B cell (primary cell): Measurements from ENCODE around the gene TSSK2. TPM values are rescaled to one million over a fixed set of nuclear protein-coding genes. Genes with fewer than 3 reads are reported as not detected.

ENCODE experiments used
- ATAC-seq: fragments of 200-7000 bp; cut with Tn5 transposase; one replicate; pipeline ENCODE4 v1.10.0; 2021; ENCODE audit warnings: low read depth, mild to moderate bottlenecking, moderate number of reproducible peaks, moderate library complexity
- CTCF ChIA-PET: fragments of 350-600 bp; sonication (Branson Sonifier 250); formaldehyde crosslinking; loops from one replicate; lab custom pipeline; 2021; ENCODE audit warnings: antibody characterized with exemption, inconsistent platforms; lab: Charles Lee
- POLR2A ChIA-PET: fragments of 350-600 bp; sonication (Branson Sonifier 250); formaldehyde crosslinking; loops from one replicate; lab custom pipeline; 2021; ENCODE audit warnings: antibody characterized with exemption; lab: Charles Lee
- DNase-seq: peaks from one replicate; pipeline ENCODE4 v3.0.0; 2013
- H2AFZ ChIP-seq: 2 replicates; pipeline ENCODE4 v1.6.1; 2012; ENCODE audit warnings: mild to moderate bottlenecking, low read depth, low read length; ENCODE audit not compliant: insufficient read depth, poor library complexity, severe bottlenecking
- H3K27ac ChIP-seq, 2 donors: 1 replicate in 1 of 2; 2 replicates in 1 of 2; pipeline ENCODE4 v1.5.1; 2012 to 2013; ENCODE audit warnings: low read length in 2 of 2, mild to moderate bottlenecking in 2 of 2, moderate library complexity in 1 of 2
- H3K27me3 ChIP-seq, 4 experiments: fragments of 200-600 bp in 1 of 4; sonication (generic) in 1 of 4; replicated peaks in 1 of 4; 1 replicate in 2 of 4; 2 replicates in 2 of 4; pipeline versions ENCODE4 v1.6.1 to v1.7.0; 2013 to 2016; ENCODE audit warnings: low read length in 3 of 4, mild to moderate bottlenecking in 2 of 4, mixed read lengths in 1 of 4, moderate library complexity in 1 of 4; ENCODE audit not compliant: insufficient read depth in 4 of 4, control insufficient read depth in 3 of 4; ENCODE audit errors: control extremely low read depth in 1 of 4
- H3K36me3 ChIP-seq, 2 experiments: replicated peaks in 1 of 2; 1 replicate in 1 of 2; 2 replicates in 1 of 2; pipeline versions ENCODE4 v1.6.1 to v1.7.1; 2013; ENCODE audit warnings: low read length in 1 of 2; ENCODE audit not compliant: insufficient read depth in 2 of 2, control insufficient read depth in 1 of 2; ENCODE audit errors: control extremely low read depth in 1 of 2, extremely low read depth in 1 of 2
- H3K4me1 ChIP-seq, 2 donors: fragments of 200-600 bp in 1 of 2; sonication (generic) in 1 of 2; 1 replicate in 1 of 2; 2 replicates in 1 of 2; pipeline versions ENCODE4 v1.5.1 to v1.6.1; 2013 to 2017; ENCODE audit warnings: low read length in 2 of 2; ENCODE audit not compliant: control insufficient read depth in 2 of 2, insufficient read depth in 2 of 2
- H3K4me2 ChIP-seq: replicated peaks from 2 replicates; pipeline ENCODE3; 2012; ENCODE audit warnings: mild to moderate bottlenecking, low read depth, low read length; ENCODE audit not compliant: poor library complexity, severe bottlenecking
- H3K4me3 ChIP-seq, 5 experiments: fragments of 200-600 bp in 1 of 5; sonication (generic) in 1 of 5; 1 replicate in 3 of 5; 2 replicates in 2 of 5; pipeline versions ENCODE4 v1.5.1 to v1.7.0; 2011 to 2016; ENCODE audit warnings: low read length in 4 of 5, mild to moderate bottlenecking in 4 of 5, low read depth in 2 of 5, control low read depth in 1 of 5, moderate library complexity in 1 of 5; ENCODE audit not compliant: insufficient read depth in 1 of 5; ENCODE audit errors: control extremely low read depth in 1 of 5, extremely low read depth in 1 of 5
- H3K79me2 ChIP-seq: fragments of 200-600 bp; sonication (generic); one replicate; pipeline ENCODE4 v1.6.0; 2016; ENCODE audit warnings: low read length; ENCODE audit not compliant: control insufficient read depth, insufficient read depth
- H3K9ac ChIP-seq: fragments of 200-600 bp; sonication (generic); 2 replicates; pipeline ENCODE4 v1.6.1; 2017; ENCODE audit warnings: mild to moderate bottlenecking, low read length, moderate library complexity
- H3K9me3 ChIP-seq, 3 donors: one replicate each; pipeline versions ENCODE4 v1.6.1 to v1.7.1; 2013; ENCODE audit warnings: low read length in 2 of 3; ENCODE audit not compliant: control insufficient read depth in 2 of 3, insufficient read depth in 1 of 3; ENCODE audit errors: control extremely low read depth in 1 of 3
- H4K20me1 ChIP-seq: 2 replicates; pipeline ENCODE4 v1.6.0; 2012; ENCODE audit warnings: mild to moderate bottlenecking, low read length; ENCODE audit not compliant: insufficient read depth, control insufficient read depth, poor library complexity, severe bottlenecking
- H3K27ac Mint-ChIP-seq: one replicate; pipeline ENCODE4 v1.8.0; 2021; ENCODE audit warnings: mixed read lengths
- H3K27me3 Mint-ChIP-seq: one replicate; pipeline ENCODE4 v1.8.0; 2021; ENCODE audit warnings: mixed read lengths
- H3K4me1 Mint-ChIP-seq: one replicate; pipeline ENCODE4 v1.8.0; 2021; ENCODE audit warnings: mixed read lengths
- H3K4me3 Mint-ChIP-seq: one replicate; pipeline ENCODE4 v1.8.0; 2021; ENCODE audit warnings: mixed read lengths
- H3K9me3 Mint-ChIP-seq: one replicate; pipeline ENCODE4 v1.8.0; 2022; ENCODE audit warnings: mixed read lengths; ENCODE audit not compliant: insufficient read depth
- CTCF ChIP-seq: fragments of 200-600 bp; IDR thresholded peaks from one replicate; pipeline ENCODE4 v1.8.0; 2022; ENCODE audit warnings: antibody characterized with exemption, mild to moderate bottlenecking
- EZH2 ChIP-seq: IDR thresholded peaks from 2 replicates; pipeline ENCODE4 v1.6.1; 2012; ENCODE audit warnings: borderline replicate concordance, low read depth, mild to moderate bottlenecking, moderate library complexity, low read length; ENCODE audit not compliant: insufficient read depth, poor library complexity, severe bottlenecking
- WGBS: methylation state at CpG from one replicate; pipeline ENCODE4 v1.1.5; 2013; ENCODE audit warnings: missing lambda C conversion rate; ENCODE audit not compliant: insufficient coverage; 5-methylcytosine and 5-hydroxymethylcytosine counted together
- intact Hi-C: fragments of 100-400 bp; cut with micrococcal nuclease; formaldehyde crosslinking; loops from one replicate; pipeline ENCODE4 v1.10.0; 2022
- polyA plus RNA-seq: library from polyadenylated mRNA; depleted of rRNA; stranded (reverse); fragments of >200 nt; gene quantifications from 2 replicates; pipeline ENCODE4 v1.2.3, GENCODE V29; 2012
- total RNA-seq, 2 donors: library from RNA; stranded (reverse); fragments of 120-200 nt in 1 of 2; gene quantifications; 1 replicate in 1 of 2; 2 replicates in 1 of 2; pipeline versions ENCODE4 v1.2.3 to v1.2.4, GENCODE V29; 2013 to 2022

The TSSK2 gene
- total and polyA plus RNA-seq, 2 donors (not counting 1 experiment from before 2014, with no cell fraction given): 0.15 TPM; not detected in 1

- H3K4me3 ChIP-seq: no peak overlapping the region
- ChIA-PET CTCF (interaction anchor here (0.6 kb wide), 1 partner anchor 9 kb away, joined by 4 read pairs; no protein-coding TSS in a partner anchor), POLR2A (no interaction called here)
- no peaks in the 10 kb centered on the region for H3K27me3 ChIP-seq
- TF ChIP-seq CTCF: no peak
- no peak overlapping the region for H3K27ac ChIP-seq
- ATAC-seq (no peak), DNase-seq (no peak)
- Mint-ChIP-seq H3K4me3 (no peak overlapping the region), H3K27me3 (no peaks in the 10 kb centered on the region), H3K4me1 (peaks cover 8% of the 10 kb centered on the region), H3K27ac (no peak overlapping the region), H3K9me3 (no peaks in the 10 kb centered on the region)
- H3K9me3 ChIP-seq: no peaks in the 10 kb centered on the region
- peaks cover 33% of the 10 kb centered on the region for H4K20me1 ChIP-seq
- WGBS: 96% methylated on average over 3 of the region's 4 CpGs
- peaks cover 3 to 16% of the 10 kb centered on the region in 2 experiments for H3K36me3 ChIP-seq
- intact Hi-C loops: no loop called here
- H3K4me1 ChIP-seq: no peaks in the 10 kb centered on the region
- no peak overlapping the region for H2AFZ ChIP-seq
- no peak overlapping the region for H3K9ac ChIP-seq
- no peak overlapping the region for H3K4me2 ChIP-seq
- peaks cover 70% of the 10 kb centered on the region for H3K79me2 ChIP-seq
Measured at GRCh38 chr22:19092725-19093124, 38.4 kb upstream of the TSSK2 start.

- Mint-ChIP-seq H3K4me3 (no peak overlapping the region), H3K27ac (no peak overlapping the region), H3K27me3 (no peaks in the 10 kb centered on the region), H3K4me1 (peaks cover 10% of the 10 kb centered on the region), H3K9me3 (no peaks in the 10 kb centered on the region)
- ATAC-seq (no peak), DNase-seq (no peak)
- Histone ChIP-seq H3K4me3 (no peak overlapping the region), H4K20me1 (peaks cover 43% of the 10 kb centered on the region), H3K9ac (no peak overlapping the region), H3K79me2 (peaks cover 71% of the 10 kb centered on the region), H3K9me3 (no peaks in the 10 kb centered on the region), H3K27me3 (no peaks in the 10 kb centered on the region), H3K4me1 (no peaks in the 10 kb centered on the region), H2AFZ (no peak overlapping the region), H3K27ac (no peak overlapping the region), H3K4me2 (no peak overlapping the region), H3K36me3 (peaks cover 3 to 13% of the 10 kb centered on the region in 2 experiments)
- no CpG with 5 or more reads among the region's 4 CpGs for WGBS
- intact Hi-C loops: no loop called here
- ChIA-PET POLR2A (no interaction called here), CTCF (no interaction called here)
- TF ChIP-seq EZH2: no peak
- no peak for TF ChIP-seq CTCF
Measured at GRCh38 chr22:19094393-19094997, 36.6 kb upstream of the TSSK2 start.
